Fibroblast of villous mesenchyme (primary cell): ENCODE data around the gene RNF208. TPM values are rescaled to one million over a fixed set of nuclear protein-coding genes. Genes with fewer than 3 reads are reported as not detected.

Source experiments
- DNase-seq: peaks from one replicate; pipeline ENCODE4 v3.0.0-alpha.2; 2010; ENCODE audit warnings: low read depth
- H3K4me3 ChIP-seq: 2 replicates; pipeline ENCODE4 v1.5.1; 2011; ENCODE audit warnings: low read depth, mild to moderate bottlenecking, low read length
- CTCF ChIP-seq: IDR thresholded peaks from 2 replicates; pipeline ENCODE4 v1.5.1; 2012; ENCODE audit warnings: low read depth, mild to moderate bottlenecking, low read length; ENCODE audit not compliant: insufficient read depth
- total RNA-seq: library from RNA; depleted of rRNA; stranded (reverse); fragments of >200 nt; gene quantifications from 2 replicates; pipeline ENCODE4 v1.2.3, GENCODE V29; 2012

Gene RNF208
- total RNA-seq, 1 donor, result under 0.01 TPM

DNA sequence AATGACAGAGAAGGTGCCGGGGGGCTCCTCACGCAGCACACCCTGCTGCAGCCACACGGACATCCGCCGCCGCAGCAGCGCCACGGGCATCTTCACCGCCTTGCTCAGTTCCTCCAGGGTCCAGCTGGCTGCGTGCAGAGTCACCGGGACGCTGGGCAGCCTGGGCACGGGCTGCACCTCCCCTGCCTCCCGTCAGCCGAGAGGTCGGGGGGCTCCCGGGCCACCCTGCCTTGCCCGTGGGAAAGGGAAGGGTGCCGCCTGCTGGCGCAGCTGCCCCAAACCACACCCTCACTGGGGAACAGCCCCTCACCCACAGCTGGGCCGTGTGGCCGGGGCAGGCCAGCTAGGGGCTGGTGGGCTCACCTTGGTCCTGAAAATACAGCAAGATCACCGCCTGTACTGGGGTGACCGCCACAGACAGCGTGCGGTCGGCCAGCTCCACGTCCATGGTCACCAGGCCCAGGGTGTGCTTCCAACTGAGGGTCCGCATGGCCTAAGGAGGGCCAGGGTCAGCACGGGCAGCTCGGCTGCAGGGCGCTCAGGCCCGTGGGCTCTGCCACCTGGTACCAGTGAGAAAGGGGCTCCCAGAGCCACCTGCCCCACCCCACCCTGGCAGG is 46.6 kb downstream of the RNF208 start:
- H3K4me3 ChIP-seq, result no peak overlapping the region
- TF ChIP-seq CTCF, result peak; percentile 29
- no peak for DNase-seq

- no peak for TF ChIP-seq CTCF
Observed at GRCh38 chr9:137174722-137175293, 47.2 kb downstream of the RNF208 start.

DNA sequence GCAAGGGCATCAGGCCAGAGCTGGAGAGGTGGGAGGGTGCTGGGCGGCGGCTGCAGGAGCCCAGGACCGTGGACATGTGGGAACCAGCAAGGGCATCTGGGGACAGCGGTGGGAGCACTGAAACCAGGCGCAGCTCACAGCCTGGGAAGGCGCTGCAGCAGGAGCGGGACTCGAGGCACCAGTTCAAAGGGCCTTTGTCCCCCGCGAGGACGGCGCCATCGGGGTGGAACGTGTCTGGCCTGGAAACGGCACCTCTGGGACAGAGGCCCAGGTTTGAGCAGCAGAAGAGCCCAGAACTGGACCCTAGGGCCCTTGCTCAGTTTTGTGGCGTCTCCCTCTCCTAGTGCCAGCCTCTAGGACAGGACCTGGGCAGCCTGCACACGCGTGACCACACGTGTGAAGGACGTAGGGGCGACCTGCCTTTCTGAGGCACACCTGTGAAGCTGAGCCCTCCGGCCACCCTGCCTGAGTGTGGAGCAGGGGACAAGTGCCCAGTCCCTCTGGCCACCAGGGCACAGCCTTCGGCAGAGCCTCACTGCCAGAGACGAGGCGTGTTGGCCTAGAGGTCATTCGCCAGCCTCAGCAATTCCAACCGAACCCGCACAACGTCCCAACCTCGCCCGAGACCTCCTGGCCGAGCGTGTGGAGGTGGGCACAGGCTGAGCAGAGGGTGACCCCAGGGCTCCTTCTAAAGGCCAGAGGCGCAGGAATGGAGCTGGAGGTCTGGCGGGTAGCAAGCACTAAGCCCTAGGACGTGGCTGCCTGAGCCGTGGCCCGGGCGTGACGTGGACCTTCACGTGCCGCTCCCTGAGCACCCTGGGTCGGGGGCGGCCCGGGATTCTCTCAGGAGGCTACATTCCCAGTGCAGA is 48.0 kb downstream of the RNF208 start:
- TF ChIP-seq CTCF, result no peak
- DNase-seq, result no peak
- no peak overlapping the region for H3K4me3 ChIP-seq

More at GRCh38 chr9:137174722-137175293, 47.2 kb downstream of the RNF208 start:
- DNase-seq, result no peak
- no peak overlapping the region for H3K4me3 ChIP-seq

DNA sequence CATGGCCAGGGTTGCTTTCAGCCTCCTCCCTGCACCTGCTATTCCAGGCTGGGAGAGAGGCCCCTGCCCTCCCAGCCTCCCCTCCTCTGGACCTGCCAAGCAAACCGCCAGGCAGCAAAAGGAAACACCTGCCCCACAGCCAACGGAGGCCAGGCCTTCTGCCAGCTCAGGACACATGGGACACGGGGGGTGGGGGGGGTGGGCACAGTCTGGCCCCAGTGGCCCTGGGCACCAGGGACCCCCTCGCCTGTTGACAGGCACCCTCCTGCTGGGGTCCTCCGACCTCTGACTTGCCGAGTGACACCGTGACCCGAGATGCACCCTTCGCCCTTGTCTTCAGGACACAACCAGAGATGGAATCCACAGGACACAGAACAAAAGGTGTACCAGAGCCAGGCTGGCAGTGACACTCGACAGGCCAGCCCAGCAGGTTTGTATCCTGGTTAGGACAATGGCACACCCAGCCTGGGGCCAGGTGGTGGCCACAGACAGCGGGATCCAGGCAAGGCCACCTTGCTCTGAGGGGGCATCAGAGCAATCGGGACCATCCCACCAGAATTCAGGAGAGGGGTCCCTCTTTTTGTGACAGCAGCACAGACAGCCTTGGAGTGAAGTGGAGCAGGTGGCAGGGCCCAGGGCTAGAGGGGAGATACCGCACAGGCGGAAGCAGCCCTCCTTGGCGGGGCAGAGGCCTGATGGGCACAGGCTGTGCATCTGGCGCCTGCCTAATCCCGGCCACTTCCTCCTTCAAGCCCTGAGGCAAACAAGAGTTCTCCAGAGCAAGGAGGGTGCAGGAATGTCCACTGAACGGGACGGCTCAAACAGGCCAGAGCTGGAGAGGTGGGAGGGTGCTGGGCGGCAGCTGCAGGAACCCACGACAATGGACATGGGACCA is 48.9 kb downstream of the RNF208 start:
- no peak for TF ChIP-seq CTCF
- no peak overlapping the region for H3K4me3 ChIP-seq
- no peak for DNase-seq

GRCh38 chr9:137171149-137171900 is 50.7 kb downstream of the RNF208 start:
- DNase-seq, result no peak
- H3K4me3 ChIP-seq, result no peak overlapping the region
- no peak for TF ChIP-seq CTCF
